Mesenchymal stem cell (in vitro differentiated cells and primary cell): ENCODE data around the gene CPLX1.
A peak's percentile ranks its signal among the peaks of the same experiment; 100 is the strongest.

Experiments
- DNase-seq: peaks from one replicate; pipeline ENCODE4 v3.0.0-alpha.2; 2013
- H2AFZ ChIP-seq: one replicate; pipeline ENCODE4 v1.6.1; 2013; ENCODE audit warnings: low read depth, mild to moderate bottlenecking, control low read depth, inconsistent platforms, low read length, moderate library complexity
- H2AK5ac ChIP-seq: 2 replicates; pipeline ENCODE4 v1.6.1; 2013; ENCODE audit warnings: low read length, moderate library complexity, mild to moderate bottlenecking, inconsistent platforms; ENCODE audit not compliant: severe bottlenecking
- H2BK120ac ChIP-seq: one replicate; pipeline ENCODE4 v1.6.1; 2013; ENCODE audit warnings: low read depth, mild to moderate bottlenecking, inconsistent platforms, low read length, moderate library complexity
- H2BK12ac ChIP-seq, 2 experiments: one replicate each; pipeline ENCODE4 v1.6.1; 2013; ENCODE audit warnings: inconsistent platforms in 2 of 2, low read length in 2 of 2, mild to moderate bottlenecking in 2 of 2, moderate library complexity in 2 of 2, control low read depth in 1 of 2
- H2BK15ac ChIP-seq: one replicate; pipeline ENCODE4 v1.6.1; 2013; ENCODE audit warnings: mild to moderate bottlenecking, low read depth, inconsistent platforms; ENCODE audit not compliant: poor library complexity, severe bottlenecking
- H2BK5ac ChIP-seq: 2 replicates; pipeline ENCODE4 v1.6.1; 2013; ENCODE audit warnings: low read depth, mild to moderate bottlenecking, low read length, control low read depth, inconsistent platforms; ENCODE audit not compliant: poor library complexity, severe bottlenecking
- H3K14ac ChIP-seq, 2 experiments: one replicate each; pipeline ENCODE4 v1.6.1; 2013; ENCODE audit warnings: inconsistent platforms in 2 of 2, low read length in 2 of 2, control low read depth in 1 of 2, mild to moderate bottlenecking in 1 of 2, moderate library complexity in 1 of 2
- H3K18ac ChIP-seq, 2 experiments: one replicate each; pipeline ENCODE4 v1.6.1; 2013; ENCODE audit warnings: inconsistent platforms in 2 of 2, low read length in 2 of 2, control low read depth in 1 of 2, low read depth in 1 of 2, mild to moderate bottlenecking in 1 of 2
- H3K23ac ChIP-seq, 2 experiments: one replicate each; pipeline ENCODE4 v1.6.1; 2013; ENCODE audit warnings: inconsistent platforms in 2 of 2, low read length in 2 of 2, mild to moderate bottlenecking in 2 of 2, moderate library complexity in 2 of 2, control low read depth in 1 of 2
- H3K27ac ChIP-seq: 2 replicates; pipeline ENCODE4 v1.5.1; 2013; ENCODE audit warnings: mild to moderate bottlenecking, moderate library complexity, low read length, control low read depth, inconsistent platforms; ENCODE audit not compliant: poor library complexity, severe bottlenecking
- H3K27me3 ChIP-seq, 2 experiments: 2 replicates each; pipeline versions ENCODE4 v1.6.1 to v1.7.0; 2013; ENCODE audit warnings: low read length in 2 of 2, mild to moderate bottlenecking in 2 of 2, moderate library complexity in 2 of 2, control low read depth in 1 of 2, inconsistent platforms in 1 of 2; ENCODE audit not compliant: control insufficient read depth in 1 of 2, insufficient read depth in 1 of 2
- H3K36me3 ChIP-seq, 2 experiments: 2 replicates each; pipeline versions ENCODE4 v1.6.1 to v1.7.0; 2013; ENCODE audit warnings: low read length in 2 of 2, control low read depth in 1 of 2, inconsistent platforms in 1 of 2, low read depth in 1 of 2, mild to moderate bottlenecking in 1 of 2; ENCODE audit not compliant: insufficient read depth in 2 of 2, control insufficient read depth in 1 of 2
- H3K4ac ChIP-seq, 2 experiments: one replicate each; pipeline ENCODE4 v1.6.1; 2013; ENCODE audit warnings: inconsistent platforms in 2 of 2, low read length in 2 of 2, mild to moderate bottlenecking in 2 of 2, moderate library complexity in 2 of 2, control low read depth in 1 of 2, low read depth in 1 of 2
- H3K4me1 ChIP-seq: 2 replicates; pipeline ENCODE4 v1.6.1; 2013; ENCODE audit warnings: low read depth, low read length, control low read depth; ENCODE audit not compliant: control insufficient read depth, insufficient read depth
- H3K4me2 ChIP-seq: 2 replicates; pipeline ENCODE4 v1.6.1; 2013; ENCODE audit warnings: low read length, mild to moderate bottlenecking, inconsistent platforms; ENCODE audit not compliant: poor library complexity, severe bottlenecking
- H3K4me3 ChIP-seq, 2 experiments: 2 replicates each; pipeline versions ENCODE4 v1.5.1 to v1.7.0; 2013; ENCODE audit warnings: low read length in 2 of 2, mild to moderate bottlenecking in 2 of 2, control low read depth in 1 of 2, low read depth in 1 of 2; ENCODE audit not compliant: insufficient read depth in 1 of 2
- H3K79me1 ChIP-seq: replicated peaks from 2 replicates; pipeline ENCODE4 v1.6.1; 2013; ENCODE audit warnings: mild to moderate bottlenecking, control low read depth, low read length, inconsistent platforms; ENCODE audit not compliant: poor library complexity, severe bottlenecking
- H3K9ac ChIP-seq: 2 replicates; pipeline ENCODE4 v1.7.0; 2013; ENCODE audit warnings: mild to moderate bottlenecking, low read length, moderate library complexity
- H3K9me3 ChIP-seq: 2 replicates; pipeline ENCODE4 v1.7.0; 2013; ENCODE audit warnings: mild to moderate bottlenecking, low read length; ENCODE audit not compliant: control insufficient read depth
- H4K8ac ChIP-seq: one replicate; pipeline ENCODE4 v1.6.1; 2013; ENCODE audit warnings: inconsistent platforms, mild to moderate bottlenecking, low read length, moderate library complexity
- H4K91ac ChIP-seq: one replicate; pipeline ENCODE4 v1.6.1; 2013; ENCODE audit warnings: mild to moderate bottlenecking, low read length, inconsistent platforms
- WGBS: methylation state at CpG from one replicate; pipeline ENCODE4 v1.1.7; 2013; ENCODE audit warnings: mixed read lengths; 5-methylcytosine and 5-hydroxymethylcytosine counted together

CPLX1 gene

GRCh38 chr4:762211-763190, 63.4 kb downstream of the CPLX1 start:
- H2AK5ac ChIP-seq, result no peak overlapping the region
- H3K9me3 ChIP-seq, result no peaks in the 10 kb centered on the region
- no peak for DNase-seq
- peaks cover 70 to 74% of the 10 kb centered on the region in 2 experiments for H3K36me3 ChIP-seq
- H2AFZ ChIP-seq, result no peak overlapping the region
- no peak overlapping the region for H3K18ac ChIP-seq
- no peak overlapping the region for H3K9ac ChIP-seq
- H4K8ac ChIP-seq, result peak overlapping the region; percentile 19
- H3K23ac ChIP-seq, result no peak overlapping the region
- no peak overlapping the region for H3K4me3 ChIP-seq
- H2BK120ac ChIP-seq, result no peak overlapping the region
- H2BK12ac ChIP-seq, result no peak overlapping the region
- peaks cover 27% of the 10 kb centered on the region for H3K4me1 ChIP-seq
- no peak overlapping the region for H3K27ac ChIP-seq
- H2BK15ac ChIP-seq, result no peak overlapping the region
- H3K4ac ChIP-seq, result no peak overlapping the region
- H4K91ac ChIP-seq, result no peak overlapping the region
- H2BK5ac ChIP-seq, result no peak overlapping the region
- 97% methylated on average over 24 of the region's 24 CpGs for WGBS
- H3K4me2 ChIP-seq, result no peak overlapping the region
- H3K27me3 ChIP-seq, result no peaks in the 10 kb centered on the region
- peaks cover 31% of the 10 kb centered on the region for H3K79me1 ChIP-seq
- no peak overlapping the region for H3K14ac ChIP-seq

- no peak overlapping the region for H3K4me3 ChIP-seq
- no peak overlapping the region for H2BK120ac ChIP-seq
- H2AFZ ChIP-seq, result no peak overlapping the region
- H3K4ac ChIP-seq, result no peak overlapping the region
- H3K18ac ChIP-seq, result no peak overlapping the region
- H3K9me3 ChIP-seq, result no peaks in the 10 kb centered on the region
- H3K27ac ChIP-seq, result no peak overlapping the region
- no peak overlapping the region for H2BK12ac ChIP-seq
- H4K8ac ChIP-seq, result no peak overlapping the region
- no peak for DNase-seq
- H2AK5ac ChIP-seq, result no peak overlapping the region
- no peak overlapping the region for H2BK15ac ChIP-seq
- peaks cover 25% of the 10 kb centered on the region for H3K4me1 ChIP-seq
- no peak overlapping the region for H3K9ac ChIP-seq
- no peak overlapping the region for H2BK5ac ChIP-seq
- H3K14ac ChIP-seq, result no peak overlapping the region
- H3K4me2 ChIP-seq, result no peak overlapping the region
- H4K91ac ChIP-seq, result no peak overlapping the region
- no peaks in the 10 kb centered on the region for H3K27me3 ChIP-seq
- peaks cover 34% of the 10 kb centered on the region for H3K79me1 ChIP-seq
- H3K23ac ChIP-seq, result no peak overlapping the region
- WGBS, result 97% methylated on average over 14 of the region's 14 CpGs
- H3K36me3 ChIP-seq, result peaks cover 70 to 72% of the 10 kb centered on the region in 2 experiments
Observed at GRCh38 chr4:761739-762138, 64.2 kb downstream of the CPLX1 start.

- Histone ChIP-seq H3K9ac (no peak overlapping the region), H2BK12ac (no peak overlapping the region)
- 97% methylated on average over 12 of the region's 14 CpGs for WGBS
Observed at GRCh38 chr4:761086-761485, 64.8 kb downstream of the CPLX1 start.

GRCh38 chr4:760616-761015, 65.3 kb downstream of the CPLX1 start:
- Histone ChIP-seq H3K79me1 (peaks cover 36% of the 10 kb centered on the region), H2BK12ac (no peak overlapping the region), H3K4ac (no peak overlapping the region), H3K4me2 (no peak overlapping the region), H3K9me3 (no peaks in the 10 kb centered on the region), H3K4me1 (peaks cover 20% of the 10 kb centered on the region), H3K18ac (no peak overlapping the region), H2BK120ac (no peak overlapping the region), H2BK5ac (no peak overlapping the region), H3K23ac (no peak overlapping the region), H3K27me3 (no peaks in the 10 kb centered on the region), H3K9ac (no peak overlapping the region), H4K8ac (no peak overlapping the region), H4K91ac (no peak overlapping the region), H3K14ac (no peak overlapping the region), H3K4me3 (no peak overlapping the region), H2BK15ac (no peak overlapping the region), H3K27ac (no peak overlapping the region), H2AK5ac (no peak overlapping the region), H2AFZ (no peak overlapping the region), H3K36me3 (peaks cover 60 to 63% of the 10 kb centered on the region in 2 experiments)
- 97% methylated on average over 20 of the region's 21 CpGs for WGBS
- no peak for DNase-seq

More at GRCh38 chr4:761086-761485, 64.8 kb downstream of the CPLX1 start:
- Histone ChIP-seq H3K23ac (no peak overlapping the region), H3K27me3 (no peaks in the 10 kb centered on the region), H3K36me3 (peaks cover 64 to 68% of the 10 kb centered on the region in 2 experiments), H3K4me3 (no peak overlapping the region), H3K14ac (no peak overlapping the region), H4K91ac (no peak overlapping the region), H2AFZ (no peak overlapping the region), H3K4ac (no peak overlapping the region), H4K8ac (no peak overlapping the region), H3K79me1 (peaks cover 36% of the 10 kb centered on the region), H3K9me3 (no peaks in the 10 kb centered on the region), H2AK5ac (no peak overlapping the region), H2BK15ac (no peak overlapping the region), H2BK5ac (no peak overlapping the region), H3K4me1 (peaks cover 24% of the 10 kb centered on the region), H2BK120ac (no peak overlapping the region), H3K4me2 (no peak overlapping the region), H3K18ac (no peak overlapping the region), H3K27ac (no peak overlapping the region)
- no peak for DNase-seq
